Small intestine (tissue), 16 donors: ENCODE results near the gene MMP2. TPM values are rescaled to one million over a fixed set of nuclear protein-coding genes. Genes with fewer than 3 reads are reported as not detected.

Experiments used
- DNase-seq, 2 donors: peaks; one replicate each; pipeline versions ENCODE4 v3.0.0 to v3.0.0-alpha.2; 2013
- FAIRE-seq: peaks from 2 replicates; lab custom pipeline; 2012; peaks lifted over from hg19 to GRCh38; lab: Jason Lieb, UNC
- H3K27ac ChIP-seq, 3 donors: one replicate each; pipeline ENCODE4 v1.5.1; 2013; ENCODE audit warnings: low read length in 2 of 3, mild to moderate bottlenecking in 2 of 3, control low read depth in 1 of 3, inconsistent platforms in 1 of 3, low read depth in 1 of 3, moderate library complexity in 1 of 3
- H3K27me3 ChIP-seq, 3 donors: one replicate each; pipeline ENCODE4 v1.6.1; 2013; ENCODE audit warnings: low read length in 3 of 3, inconsistent platforms in 1 of 3; ENCODE audit not compliant: control insufficient read depth in 3 of 3, insufficient read depth in 3 of 3
- H3K36me3 ChIP-seq, 3 donors: one replicate each; pipeline ENCODE4 v1.6.1; 2013; ENCODE audit warnings: low read length in 3 of 3, inconsistent platforms in 1 of 3, low read depth in 1 of 3, mild to moderate bottlenecking in 1 of 3, moderate library complexity in 1 of 3; ENCODE audit not compliant: control insufficient read depth in 3 of 3, insufficient read depth in 2 of 3
- H3K4me1 ChIP-seq, 3 donors: one replicate each; pipeline ENCODE4 v1.6.1; 2013; ENCODE audit warnings: low read length in 2 of 3, inconsistent platforms in 1 of 3, low read depth in 1 of 3, mild to moderate bottlenecking in 1 of 3, moderate library complexity in 1 of 3; ENCODE audit not compliant: control insufficient read depth in 3 of 3, insufficient read depth in 2 of 3
- H3K4me3 ChIP-seq, 3 donors: one replicate each; pipeline ENCODE4 v1.5.1; 2013; ENCODE audit warnings: low read length in 3 of 3, control low read depth in 1 of 3, inconsistent platforms in 1 of 3, low read depth in 1 of 3, mild to moderate bottlenecking in 1 of 3, moderate library complexity in 1 of 3
- H3K9me3 ChIP-seq, 2 donors: one replicate each; pipeline ENCODE4 v1.6.1; 2013; ENCODE audit warnings: low read depth in 1 of 2, low read length in 1 of 2; ENCODE audit not compliant: control insufficient read depth in 2 of 2, insufficient read depth in 1 of 2
- whole genome bisulfite sequencing, 3 donors: extraction: QIAGEN DNeasy Blood & Tissue Kit; methylation state at CpG; one replicate each; pipeline ENCODE4 v1.1.7; 2013; 5-methylcytosine and 5-hydroxymethylcytosine counted together
- long read RNA-seq, 10 donors: transcript quantifications; one replicate each; lab custom pipeline, GENCODE V29; 2026
- polyA plus RNA-seq, 4 donors: library from polyadenylated mRNA; stranded (reverse) in 3 of 4; unstranded in 1 of 4; fragments of 200-250 nt in 3 of 4; fragments of 120-200 nt in 1 of 4; gene quantifications; one replicate each; pipeline versions ENCODE4 v1.2.1 to v1.2.3, GENCODE V29; 2013
- donor health status: healthy with polysubstance abuse.
- donor health status: control.
- donor health status: control.
- donor health status: Bipolar disorder and iron deficiency.
- donor health status: healthy.

MMP2 gene
- 10 to 100 TPM in 3 of 4 donors, 1 to 10 TPM in 1; 1.6 to 97.2 (median 41.2) TPM for polyA plus RNA-seq
- long read RNA-seq, donor 1: 0 reads
- long read RNA-seq, donor 2, transcript MMP2-201 (13 exons, 3,741 nt): major isoform, 9 of 9 reads
- long read RNA-seq, donor 2, partial matches to known transcripts: 0 of 9 reads
- long read RNA-seq, donor 2, other reads (novel, unspliced or antisense): 0 of 9 reads
- long read RNA-seq, donor 3, transcript MMP2-201 (13 exons, 3,741 nt): major isoform, 7 of 42 reads
- long read RNA-seq, donor 3, partial matches to known transcripts: 35 of 42 reads
- long read RNA-seq, donor 3, other reads (novel, unspliced or antisense): 0 of 42 reads
- long read RNA-seq, donor 4: 0 reads
- long read RNA-seq, donor 5, partial matches to known transcripts: 0 of 2 reads
- long read RNA-seq, donor 5, other reads (novel, unspliced or antisense): 0 of 2 reads
- long read RNA-seq, donor 6, transcript MMP2-201 (13 exons, 3,741 nt): major isoform, 19 of 38 reads
- long read RNA-seq, donor 6, partial matches to known transcripts: 19 of 38 reads
- long read RNA-seq, donor 6, other reads (novel, unspliced or antisense): 0 of 38 reads
- long read RNA-seq, donor 7, transcript MMP2-201 (13 exons, 3,741 nt): major isoform, 85 of 116 reads
- long read RNA-seq, donor 7, partial matches to known transcripts: 31 of 116 reads
- long read RNA-seq, donor 7, other reads (novel, unspliced or antisense): 0 of 116 reads
- long read RNA-seq, donor 8, transcript MMP2-201 (13 exons, 3,741 nt): major isoform, 15 of 15 reads
- long read RNA-seq, donor 8, partial matches to known transcripts: 0 of 15 reads
- long read RNA-seq, donor 8, other reads (novel, unspliced or antisense): 0 of 15 reads
- long read RNA-seq, donor 9, transcript MMP2-201 (13 exons, 3,741 nt): major isoform, 5 of 5 reads
- long read RNA-seq, donor 9, partial matches to known transcripts: 0 of 5 reads
- long read RNA-seq, donor 9, other reads (novel, unspliced or antisense): 0 of 5 reads
- long read RNA-seq, donor 10, transcript MMP2-201 (13 exons, 3,741 nt): major isoform, 34 of 69 reads
- long read RNA-seq, donor 10, partial matches to known transcripts: 35 of 69 reads
- long read RNA-seq, donor 10, other reads (novel, unspliced or antisense): 0 of 69 reads

GRCh38 chr16:55478827-55479429, at the start of gene MMP2:
TSS of gene MMP2 (plus strand) at chr16:55479198. CDS start at chr16:55479480, 282 bp downstream.
- Histone ChIP-seq H3K9me3 (no peaks in the 10 kb centered on the region), H3K4me1 (no peaks in the 10 kb centered on the region), H3K27ac (peak within 1 kb of the TSS in 2 of 3 donors; percentile 29 to 94), H3K4me3 (peak within 1 kb of the TSS in 2 of 3 donors; percentile 51 to 61), H3K36me3 (peaks cover 0 to 2% (median 0%) of the 10 kb centered on the region in 3 donors), H3K27me3 (peaks cover 4 to 25% (median 7%) of the 10 kb centered on the region in 3 donors)
- WGBS, 3 donors: 2 to 8% (median 6%) methylated on average over 40 to 46 of the region's 46 CpGs
- FAIRE-seq (no peak), DNase-seq (peak in 1 of 2 donors; percentile 48)

GRCh38 chr16:55433030-55433429, 46.0 kb upstream of the MMP2 start:
- Histone ChIP-seq H3K9me3 (no peaks in the 10 kb centered on the region), H3K4me1 (peaks cover 0 to 2% (median 0%) of the 10 kb centered on the region in 3 donors), H3K27me3 (no peaks in the 10 kb centered on the region), H3K4me3 (no peak overlapping the region), H3K27ac (no peak overlapping the region), H3K36me3 (no peaks in the 10 kb centered on the region)
- 28 to 69% (median 34%) methylated on average over 5 of the region's 5 CpGs for WGBS, 3 donors
- DNase-seq (peak; percentile 33 to 50), FAIRE-seq (no peak)

- Histone ChIP-seq H3K9me3 (no peaks in the 10 kb centered on the region), H3K36me3 (no peaks in the 10 kb centered on the region), H3K27ac (no peak overlapping the region), H3K4me3 (no peak overlapping the region), H3K27me3 (no peaks in the 10 kb centered on the region), H3K4me1 (peaks cover 0 to 2% (median 0%) of the 10 kb centered on the region in 3 donors)
- DNase-seq (no peak), FAIRE-seq (no peak)
- 80 to 86% (median 83%) methylated on average over 5 of the region's 5 CpGs for WGBS, 3 donors
These were observed 45.5 kb upstream of the MMP2 start for GRCh38 chr16:55433535-55433934.

- H3K36me3 ChIP-seq: no peaks in the 10 kb centered on the region
- 53 to 77% (median 57%) methylated on average over 4 of the region's 4 CpGs for WGBS, 3 donors
- peaks cover 0 to 2% (median 0%) of the 10 kb centered on the region in 3 donors for H3K4me1 ChIP-seq
- DNase-seq: no peak
- no peak overlapping the region for H3K27ac ChIP-seq
- no peak overlapping the region for H3K4me3 ChIP-seq
- H3K9me3 ChIP-seq: no peaks in the 10 kb centered on the region
- H3K27me3 ChIP-seq: no peaks in the 10 kb centered on the region
- no peak for FAIRE-seq
These were observed 45.0 kb upstream of the MMP2 start for GRCh38 chr16:55434000-55434399.

GRCh38 chr16:55435387-55435786, 43.6 kb upstream of the MMP2 start:
- 48 to 66% (median 52%) methylated on average over 5 of the region's 5 CpGs for WGBS, 3 donors
- H3K27me3 ChIP-seq: no peaks in the 10 kb centered on the region
- FAIRE-seq: no peak
- DNase-seq: no peak
- no peaks in the 10 kb centered on the region for H3K36me3 ChIP-seq
- H3K4me3 ChIP-seq: no peak overlapping the region
- H3K27ac ChIP-seq: no peak overlapping the region
- H3K4me1 ChIP-seq: peaks cover 0 to 2% (median 0%) of the 10 kb centered on the region in 3 donors
- H3K9me3 ChIP-seq: no peaks in the 10 kb centered on the region

- no peak overlapping the region for H3K27ac ChIP-seq
- 68 to 81% (median 79%) methylated on average over 3 of the region's 3 CpGs for WGBS, 3 donors
- no peak for DNase-seq
- no peaks in the 10 kb centered on the region for H3K9me3 ChIP-seq
- no peaks in the 10 kb centered on the region for H3K36me3 ChIP-seq
- H3K4me1 ChIP-seq: peaks cover 0 to 2% (median 0%) of the 10 kb centered on the region in 3 donors
- FAIRE-seq: no peak
- H3K27me3 ChIP-seq: no peaks in the 10 kb centered on the region
- H3K4me3 ChIP-seq: no peak overlapping the region
These were observed 42.4 kb upstream of the MMP2 start for GRCh38 chr16:55436587-55436986.

- FAIRE-seq: no peak
- 57 to 63% (median 60%) methylated on average over 3 of the region's 3 CpGs for WGBS, 3 donors
These were observed 41.4 kb upstream of the MMP2 start for GRCh38 chr16:55437625-55438024.

More at GRCh38 chr16:55437625-55438024, 41.4 kb upstream of the MMP2 start:
- Histone ChIP-seq H3K27me3 (no peaks in the 10 kb centered on the region), H3K9me3 (no peaks in the 10 kb centered on the region), H3K4me1 (peaks cover 0 to 2% (median 0%) of the 10 kb centered on the region in 3 donors), H3K27ac (no peak overlapping the region), H3K36me3 (no peaks in the 10 kb centered on the region), H3K4me3 (no peak overlapping the region)
- DNase-seq: no peak
